Non-pigmented ciliary epithelial cell (primary cell): ENCODE results near the gene AGAP1.

Source experiments
- DNase-seq: peaks from one replicate; pipeline ENCODE4 v3.0.0-alpha.2; 2010; ENCODE audit warnings: low read depth

AGAP1 gene

DNA sequence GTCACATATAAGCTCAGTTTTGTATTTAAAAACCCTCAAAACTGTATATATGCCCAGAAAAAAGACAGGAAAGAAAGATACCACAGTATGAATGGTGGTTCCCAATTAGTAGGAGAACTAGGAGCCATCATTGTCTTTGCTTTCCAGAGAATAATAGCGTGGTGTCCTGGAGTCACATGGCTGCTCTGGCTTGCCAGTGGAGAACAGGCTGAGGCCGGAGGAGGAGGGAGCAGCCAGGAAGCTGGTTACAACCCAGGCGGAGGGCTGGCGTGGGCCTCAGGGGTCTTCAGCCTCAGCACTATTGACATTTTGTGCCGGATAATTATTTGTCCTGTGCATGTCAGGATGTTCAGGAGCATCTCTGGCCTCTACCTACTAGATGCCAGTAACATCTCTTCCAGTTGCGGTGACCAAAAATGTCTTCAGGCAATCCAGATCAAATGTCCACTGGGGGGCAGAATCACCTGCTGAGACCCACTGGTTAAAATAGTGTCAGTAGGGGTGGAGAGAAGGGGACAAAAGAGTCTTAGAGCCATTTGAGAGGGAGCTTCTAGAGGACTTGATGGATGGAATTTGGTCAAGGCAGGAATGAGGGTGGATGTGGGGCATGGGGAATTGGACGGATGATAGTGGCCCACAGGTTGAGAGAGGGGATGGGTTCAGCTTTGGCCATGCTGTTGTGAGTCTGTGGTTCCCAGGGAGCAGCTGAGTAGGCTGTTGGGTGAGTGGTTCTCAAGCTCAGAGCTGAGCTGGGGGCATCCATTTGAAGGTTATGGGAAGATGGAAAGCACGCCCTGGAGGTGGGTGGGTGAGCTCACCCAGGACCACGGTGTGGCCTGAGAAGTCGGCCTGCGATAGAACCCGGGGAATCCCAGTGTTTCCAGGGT is 144.9 kb downstream of the AGAP1 start:
- no peak for DNase-seq

DNA sequence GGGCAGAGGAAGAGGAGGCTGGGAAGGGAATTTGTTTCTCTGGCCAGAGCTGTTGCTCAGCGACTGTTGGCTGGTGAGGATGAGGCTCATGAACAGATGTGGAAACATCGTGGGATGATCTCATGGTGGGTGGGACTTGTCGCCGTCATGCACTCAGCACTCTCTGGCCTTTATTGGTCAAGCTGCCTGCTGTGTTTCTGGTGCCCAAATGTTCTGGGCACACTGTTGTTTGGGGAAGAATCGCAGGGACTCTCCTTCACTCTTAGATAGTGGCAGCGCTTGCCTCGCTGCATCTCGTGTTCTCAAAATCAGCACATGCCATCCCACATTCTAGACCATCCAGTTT is 145.6 kb downstream of the AGAP1 start:
- DNase-seq: no peak

DNA sequence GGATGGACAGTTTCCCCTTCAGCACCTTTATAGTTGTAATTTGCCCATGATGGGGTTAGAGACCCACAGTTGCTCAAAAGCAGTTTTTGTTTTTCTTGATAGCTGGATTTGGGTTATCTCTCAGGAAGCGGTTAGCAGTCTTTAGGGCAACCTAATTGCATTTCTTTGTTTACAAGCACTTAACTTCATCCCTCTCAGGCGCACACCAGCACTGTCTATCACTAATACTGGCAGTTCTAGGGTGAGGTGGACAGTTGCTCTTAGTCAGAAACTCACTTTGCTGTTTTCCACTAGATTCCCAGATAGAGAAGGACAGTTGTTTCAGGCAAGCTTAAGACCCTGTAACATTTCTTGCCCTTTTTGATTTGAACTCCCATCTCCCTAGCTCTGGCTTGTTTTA is 146.0 kb downstream of the AGAP1 start:
- no peak for DNase-seq

DNA sequence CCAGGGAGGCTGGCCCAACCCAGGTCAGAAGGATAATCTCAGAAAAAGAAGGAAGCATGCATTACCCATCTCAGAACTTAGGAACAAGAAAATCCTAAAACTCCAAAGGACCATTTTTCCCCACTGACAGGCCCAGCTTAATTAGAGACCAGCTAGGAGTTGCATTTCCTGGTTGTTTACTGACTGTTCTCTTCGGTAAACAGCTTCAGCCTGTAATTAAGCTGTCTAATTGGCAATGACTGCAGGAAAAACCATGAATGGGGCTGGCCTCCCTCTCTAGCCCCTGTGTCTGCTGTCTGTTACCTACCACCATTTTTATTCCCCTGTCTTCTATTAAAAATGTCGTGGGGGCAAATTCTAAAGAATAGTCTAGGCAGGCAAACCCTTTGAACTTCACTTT is 146.5 kb downstream of the AGAP1 start:
- no peak for DNase-seq

DNA sequence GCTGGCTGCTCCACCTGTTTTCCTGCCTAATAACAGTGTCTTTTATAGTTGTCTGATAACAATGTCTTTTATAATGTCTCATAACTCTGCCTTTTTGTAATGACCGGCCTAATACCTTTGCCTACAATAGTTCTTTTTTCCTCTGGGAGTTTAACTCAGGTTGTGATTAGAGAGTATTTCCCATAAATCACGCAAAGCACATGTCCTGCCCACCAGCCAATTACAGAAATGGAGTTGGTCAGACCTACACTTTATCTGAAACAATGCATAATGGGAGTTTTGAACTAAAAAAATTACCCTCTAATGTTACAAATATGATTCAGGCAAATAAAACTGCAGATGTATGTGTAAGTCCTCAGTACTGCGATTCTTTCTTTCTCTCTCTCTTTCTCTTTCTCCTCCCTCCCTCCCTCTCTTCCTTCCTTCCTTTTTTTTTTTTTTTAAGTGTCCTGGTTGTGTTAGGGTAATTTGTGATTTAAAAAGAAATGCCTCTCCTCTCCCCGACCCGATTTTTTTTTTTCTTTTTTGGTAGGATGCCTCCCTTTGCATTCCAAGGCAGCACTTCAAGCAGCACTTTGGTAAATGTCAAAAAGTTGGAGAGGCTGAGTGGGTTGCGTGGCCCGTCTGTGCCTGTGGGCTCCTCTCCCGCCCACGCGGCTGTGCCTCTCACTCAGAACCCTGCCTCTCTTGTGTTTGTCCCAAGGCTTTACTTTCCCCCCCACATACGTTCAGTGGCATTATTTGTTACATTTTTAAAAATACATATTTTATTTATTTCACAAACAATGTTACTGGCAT is 147.3 kb downstream of the AGAP1 start:
- DNase-seq: no peak

DNA sequence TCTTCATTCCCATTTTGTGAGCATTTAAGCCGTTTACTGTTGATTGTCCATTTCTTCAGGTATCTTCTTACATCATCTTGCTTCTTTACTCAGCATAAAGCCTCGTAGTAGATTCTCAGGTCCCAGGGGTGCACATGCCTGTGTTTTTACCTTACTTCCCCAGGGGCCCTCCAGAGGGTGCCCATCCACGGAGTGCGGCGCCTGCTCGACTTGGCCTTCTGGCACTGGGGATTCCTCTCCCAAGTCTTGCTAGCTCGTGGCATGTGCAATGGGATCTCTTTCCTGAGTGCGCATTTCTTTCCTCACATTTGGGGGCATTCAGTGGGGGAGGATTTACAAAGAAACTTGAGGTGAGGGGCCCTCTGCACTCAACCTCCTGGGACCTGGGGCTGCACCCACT is 148.1 kb downstream of the AGAP1 start:
- DNase-seq: no peak

DNA sequence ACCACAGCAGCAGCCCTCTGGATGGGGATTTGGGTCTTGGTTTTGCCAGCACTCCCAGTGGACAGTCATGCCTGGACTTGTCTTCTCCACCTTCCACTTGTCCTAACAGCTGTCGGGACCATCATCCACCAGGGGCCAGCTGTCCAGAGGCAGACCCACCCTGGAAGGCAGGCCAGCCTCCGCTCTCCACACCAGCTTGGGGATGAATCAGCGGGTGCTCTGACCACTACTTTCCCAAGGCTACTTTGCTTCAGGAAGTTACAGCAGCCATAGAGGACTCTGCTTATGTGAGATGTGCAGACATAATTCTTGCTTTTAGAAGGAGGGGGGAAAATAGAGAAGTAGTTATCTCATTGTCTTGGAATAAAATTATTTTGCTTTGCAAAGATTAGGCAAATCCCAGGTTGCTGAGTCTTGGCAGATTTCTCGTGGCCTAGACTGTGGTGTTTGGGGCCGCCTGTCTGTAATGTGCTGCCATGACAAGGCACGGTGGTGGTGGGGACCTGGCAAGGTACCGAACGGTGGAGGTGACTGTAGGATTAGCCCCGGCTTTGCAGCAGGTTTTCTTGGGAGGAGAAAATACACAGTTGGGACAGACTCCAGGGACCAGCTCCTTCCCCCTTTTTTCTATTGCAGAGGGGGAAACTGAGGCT is 148.7 kb downstream of the AGAP1 start:
- no peak for DNase-seq

DNA sequence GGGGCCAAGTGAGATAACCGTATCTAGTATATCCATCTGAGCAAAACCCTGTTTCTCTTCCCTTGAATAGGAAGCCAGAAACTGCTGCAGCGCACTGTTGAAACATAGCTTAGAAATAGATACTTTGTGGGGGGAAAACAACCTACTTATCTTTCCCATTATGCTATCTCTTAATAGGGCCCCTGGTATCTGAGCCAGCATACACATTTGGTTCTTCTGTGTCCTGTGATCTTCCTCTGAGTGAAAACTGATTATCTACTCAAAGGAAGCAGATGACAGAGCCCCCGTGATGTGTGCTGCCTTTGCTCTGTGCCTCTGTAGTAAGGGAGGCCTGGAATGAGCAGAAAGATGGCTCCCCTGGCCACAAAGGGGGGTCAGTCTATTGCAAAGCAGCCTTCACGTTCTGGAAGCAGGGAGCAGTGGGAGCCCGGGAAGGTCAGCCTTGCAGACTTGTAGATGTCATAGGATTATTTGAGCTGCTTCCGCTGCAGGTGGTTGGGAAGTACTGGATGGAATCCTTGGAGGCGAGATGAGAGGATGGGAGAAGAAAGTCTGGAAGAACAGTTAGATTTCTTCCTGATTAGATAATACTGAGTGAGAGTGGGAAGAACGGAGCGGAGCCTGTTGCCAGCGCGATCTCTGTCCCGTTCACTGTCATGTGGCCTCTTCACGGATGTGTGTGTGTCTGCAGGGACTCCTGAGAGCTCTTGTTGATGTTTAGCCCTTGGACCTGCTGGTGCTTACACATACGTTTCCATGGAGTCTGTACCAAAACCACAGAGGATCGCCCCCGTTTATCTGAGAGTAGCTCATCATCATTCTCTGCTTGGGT is 150.1 kb downstream of the AGAP1 start:
- DNase-seq: no peak

DNA sequence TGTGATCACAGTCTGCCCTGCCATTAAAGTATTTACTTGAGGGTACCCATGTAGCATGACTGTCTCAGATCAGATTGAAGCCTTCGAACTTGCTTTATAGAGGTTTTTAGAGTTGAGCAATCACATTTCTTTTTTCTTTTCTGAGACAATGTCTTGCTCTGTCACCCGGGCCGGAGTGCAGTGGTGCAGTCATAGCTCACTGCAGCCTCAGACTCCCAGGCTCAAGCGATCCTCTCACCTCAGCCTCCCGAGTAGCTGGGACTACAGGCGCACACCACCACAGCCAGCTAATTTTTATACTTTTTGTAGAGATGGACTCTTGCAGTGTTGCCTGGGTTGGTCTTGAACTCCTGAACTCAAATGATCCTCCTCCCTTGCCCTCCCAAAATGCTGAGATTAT is 153.4 kb downstream of the AGAP1 start:
- no peak for DNase-seq

DNA sequence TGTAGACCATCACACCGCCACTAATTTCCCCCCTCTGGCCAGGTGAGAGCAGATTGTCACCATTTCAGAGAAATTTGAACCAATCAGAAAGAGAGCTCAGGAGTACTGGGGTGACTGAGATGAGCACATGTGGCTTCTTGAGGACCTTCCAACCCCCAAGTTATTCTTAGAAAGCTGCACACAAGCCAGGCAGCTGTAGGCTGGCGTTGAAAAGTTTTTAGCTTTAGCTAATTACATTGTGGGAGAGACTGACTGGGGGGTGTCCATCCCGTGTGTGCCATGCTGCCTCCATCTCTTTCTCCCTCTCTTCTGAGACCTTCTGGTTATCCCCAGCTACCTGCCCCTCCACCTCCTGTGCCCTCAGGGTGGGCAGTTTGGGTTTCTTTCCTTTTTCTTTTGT is 154.0 kb downstream of the AGAP1 start:
- DNase-seq: no peak

DNA sequence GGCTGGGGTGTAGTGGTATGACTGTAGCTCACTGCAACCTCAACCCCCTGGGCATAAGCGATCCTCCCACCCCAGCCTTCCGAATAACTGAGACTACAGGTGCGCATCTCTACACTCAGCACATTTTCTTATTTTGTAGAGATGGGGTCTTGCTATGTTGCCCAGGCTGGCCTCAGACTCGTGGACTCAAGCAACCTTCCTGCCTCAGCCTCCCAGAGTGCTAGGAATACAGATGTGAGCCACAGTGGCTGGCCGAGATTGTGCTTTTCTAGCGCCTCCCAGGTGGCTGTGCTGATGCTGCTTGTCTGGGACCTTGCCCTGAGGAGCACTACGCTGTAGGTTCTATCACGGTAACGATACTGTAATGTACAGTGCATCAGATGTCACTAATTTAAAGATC is 155.6 kb downstream of the AGAP1 start:
- DNase-seq: no peak

DNA sequence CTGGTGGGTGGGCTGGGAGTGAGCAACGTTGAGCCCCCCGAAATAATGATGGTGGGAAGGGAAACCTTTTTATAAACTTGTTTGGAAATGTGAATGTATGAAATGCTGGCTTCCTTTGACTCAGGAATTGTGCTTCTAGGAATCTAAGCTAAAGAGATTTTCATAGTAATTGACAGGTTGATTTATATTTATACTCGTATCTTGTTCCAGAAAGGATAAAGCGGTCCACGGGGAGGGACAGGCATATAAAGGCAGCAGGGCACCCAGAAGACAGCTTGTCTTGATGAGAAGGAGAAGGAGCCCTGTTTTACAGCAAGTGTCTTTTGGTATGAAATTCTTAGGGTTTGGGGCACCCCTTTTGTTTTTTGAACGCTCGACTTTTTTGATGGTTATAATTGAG is 157.8 kb downstream of the AGAP1 start:
- no peak for DNase-seq

DNA sequence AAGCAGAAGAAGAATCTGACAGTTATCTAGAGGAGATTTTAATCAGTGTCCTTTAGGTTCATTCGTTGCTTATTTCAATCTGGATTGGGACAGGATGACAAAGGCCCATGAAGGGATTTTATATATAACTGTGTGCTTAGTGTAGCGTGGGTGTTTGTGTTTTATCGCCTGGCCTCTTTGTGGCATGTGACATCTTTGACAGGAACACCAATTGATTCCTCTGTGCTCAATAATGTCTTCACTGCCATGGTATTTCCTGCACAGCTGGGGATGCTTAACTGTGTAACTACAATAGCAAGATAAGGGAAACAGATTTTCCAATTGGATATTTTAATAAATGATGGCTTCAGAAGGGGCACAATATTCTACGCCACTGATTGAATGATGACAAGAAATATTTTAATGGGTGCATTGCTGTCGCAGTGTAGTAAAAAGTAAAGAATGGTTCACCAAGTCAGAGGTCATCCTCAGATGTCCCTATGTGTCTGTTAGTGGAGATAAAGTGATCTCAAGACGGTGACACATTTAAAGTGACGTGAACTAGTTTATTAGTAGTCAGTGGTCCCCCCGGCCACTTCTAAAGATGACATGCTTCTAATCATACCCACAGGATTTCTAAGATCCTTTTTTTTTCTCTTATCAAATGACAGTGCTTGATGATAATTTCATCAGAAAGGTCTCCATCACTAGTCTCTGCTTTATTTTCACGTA is 160.4 kb downstream of the AGAP1 start:
- peak; percentile 31 for DNase-seq

DNA sequence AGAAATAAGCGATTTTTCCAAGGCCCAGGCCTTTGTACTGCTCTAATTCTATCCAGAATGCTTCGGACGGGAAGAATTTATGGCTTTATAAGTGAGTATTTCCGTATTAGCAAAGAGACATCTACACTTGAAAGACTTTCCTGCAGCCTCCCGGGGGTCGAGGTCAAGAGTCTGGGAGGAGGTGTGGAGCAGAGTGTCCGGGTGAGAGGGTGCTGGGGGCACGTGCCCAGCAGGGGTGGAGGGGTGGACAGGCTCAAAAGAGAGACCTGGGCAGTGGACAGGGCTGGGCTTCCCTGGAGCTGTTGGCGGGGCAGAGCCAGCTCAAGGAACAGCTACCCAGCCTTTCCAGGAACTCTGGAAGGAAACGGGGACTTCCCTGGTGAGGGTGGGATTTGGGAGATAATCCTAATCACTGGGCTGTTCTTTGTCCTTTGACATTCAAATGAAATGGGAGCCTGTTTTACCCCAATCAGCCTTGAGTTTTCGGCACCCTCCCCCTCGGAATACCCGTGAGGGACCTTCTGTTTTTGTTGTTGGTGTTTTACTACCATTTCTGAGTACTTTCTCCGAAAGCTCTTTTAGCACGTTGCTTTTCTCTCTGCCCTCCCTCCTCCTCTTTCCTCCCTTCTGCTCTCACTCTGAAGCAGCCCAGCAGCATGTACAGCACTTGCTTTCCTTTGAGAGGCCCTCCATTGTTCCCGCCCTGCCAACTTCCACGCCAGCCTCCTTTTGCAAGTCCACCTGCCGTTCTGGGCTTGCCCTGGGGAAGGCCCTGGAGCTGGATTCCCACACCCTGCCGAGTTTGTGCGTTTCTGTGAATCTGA is 164.7 kb downstream of the AGAP1 start:
- DNase-seq: no peak

DNA sequence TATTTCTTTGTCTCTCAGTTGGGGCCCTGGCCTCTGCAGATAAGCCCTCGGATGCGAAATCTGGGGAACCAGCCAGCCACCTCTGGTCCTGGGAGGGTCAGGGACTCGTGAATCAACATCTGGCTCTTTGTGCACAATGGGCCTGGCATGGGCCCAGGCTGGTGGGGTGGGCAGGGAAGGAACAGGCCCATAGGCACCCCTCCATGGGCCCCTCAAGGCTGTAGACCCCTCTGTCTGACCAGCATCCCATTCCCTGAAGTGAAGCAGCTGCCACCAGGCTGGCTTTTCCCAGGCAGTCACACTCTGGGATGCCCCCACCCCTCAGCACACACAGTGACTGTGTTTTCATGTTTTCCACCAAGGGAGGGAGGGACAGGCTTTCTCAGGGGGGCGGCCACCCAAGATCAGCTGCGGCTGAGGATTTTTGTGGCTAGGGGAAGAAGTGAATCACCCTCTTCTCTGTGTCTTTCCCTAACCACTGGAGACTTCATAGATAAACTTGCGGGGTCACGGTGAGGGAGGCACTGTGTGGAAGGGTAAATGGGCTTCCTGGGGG is 166.0 kb downstream of the AGAP1 start:
- peak; percentile 69 for DNase-seq

DNA sequence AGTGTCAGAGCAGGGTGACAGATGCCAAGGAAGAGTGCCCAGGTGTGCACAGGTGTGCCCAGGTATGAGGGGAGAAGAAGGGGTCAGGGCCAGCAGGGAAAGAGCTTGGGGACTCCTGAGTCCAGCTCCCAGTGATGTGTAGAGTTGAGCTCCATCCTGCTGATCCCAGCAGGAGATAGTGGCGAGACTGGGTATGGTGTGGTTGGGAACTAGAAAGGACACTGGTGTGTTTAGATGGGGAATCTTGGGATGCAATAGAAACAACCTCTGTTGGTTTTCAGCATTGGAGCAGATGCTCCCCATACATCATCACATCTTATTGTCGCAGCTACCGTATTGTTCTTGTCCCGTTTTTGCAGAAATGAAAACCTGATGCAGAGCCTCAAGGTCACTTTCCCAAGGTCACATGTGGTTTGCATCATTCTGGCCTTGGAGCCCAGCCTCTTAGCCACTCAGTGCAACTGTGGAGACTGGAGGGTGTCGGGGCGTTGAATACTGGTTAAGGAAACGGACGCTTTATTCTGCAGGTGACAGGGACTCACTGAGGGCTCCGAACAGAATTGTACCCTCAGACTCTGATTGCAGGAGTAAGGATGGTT is 166.7 kb downstream of the AGAP1 start:
- no peak for DNase-seq

DNA sequence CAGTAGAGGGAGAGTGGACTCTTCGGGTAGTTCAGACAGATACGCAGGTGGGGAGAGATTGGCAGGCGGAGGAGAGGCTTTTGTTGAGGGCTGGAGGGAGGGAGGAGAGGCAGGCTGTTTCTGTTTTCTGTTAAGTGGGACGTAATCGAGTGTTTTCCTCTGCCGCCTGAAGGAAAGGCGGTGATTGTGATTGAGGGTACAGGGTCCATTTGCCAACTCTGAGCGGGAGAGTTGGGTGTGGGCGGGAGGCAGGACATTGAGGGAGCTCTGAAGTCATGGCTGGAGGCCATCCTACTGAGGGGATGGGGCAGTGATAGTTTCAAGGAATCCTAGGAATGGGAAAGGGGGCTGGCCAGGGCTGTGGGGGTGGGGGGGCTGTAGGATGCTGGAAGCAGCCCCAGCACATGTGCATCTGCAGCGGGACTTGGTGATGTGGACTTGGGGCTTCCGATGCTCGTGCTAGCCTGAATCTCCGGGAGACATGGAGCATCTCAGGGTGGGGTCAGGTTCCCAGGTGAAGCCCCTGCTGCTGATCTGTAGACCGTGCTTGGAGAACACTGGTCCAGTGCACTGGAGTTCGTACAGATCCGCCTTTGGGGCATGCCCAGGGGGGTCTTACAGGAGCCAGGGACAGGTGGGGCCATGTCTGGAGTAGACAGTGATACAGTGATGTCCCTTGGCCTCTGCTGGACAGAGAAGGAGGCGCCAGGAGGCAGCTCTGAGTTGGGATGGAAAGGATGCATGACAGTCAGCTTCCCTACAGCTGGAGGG is 167.5 kb downstream of the AGAP1 start:
- DNase-seq: no peak

DNA sequence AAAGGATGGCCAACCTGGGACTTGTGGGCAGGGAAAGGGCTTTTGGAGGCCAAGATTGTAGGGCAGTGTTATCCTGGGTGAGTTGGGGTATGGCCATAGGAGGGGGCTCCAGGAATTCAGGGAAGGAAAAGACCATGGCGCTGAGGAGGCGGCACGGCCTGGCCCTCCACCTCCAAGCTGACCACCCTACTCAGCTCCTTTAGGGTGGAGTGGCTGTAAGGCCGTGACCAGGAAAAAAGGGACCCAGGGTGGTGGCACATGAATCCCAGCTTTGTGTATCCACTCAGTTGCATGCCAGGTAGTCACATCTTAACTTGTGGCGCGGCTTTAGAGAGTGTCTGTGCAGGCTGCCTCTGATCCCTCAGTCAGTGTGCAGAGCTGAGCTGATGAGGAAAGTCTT is 168.1 kb downstream of the AGAP1 start:
- DNase-seq: no peak

DNA sequence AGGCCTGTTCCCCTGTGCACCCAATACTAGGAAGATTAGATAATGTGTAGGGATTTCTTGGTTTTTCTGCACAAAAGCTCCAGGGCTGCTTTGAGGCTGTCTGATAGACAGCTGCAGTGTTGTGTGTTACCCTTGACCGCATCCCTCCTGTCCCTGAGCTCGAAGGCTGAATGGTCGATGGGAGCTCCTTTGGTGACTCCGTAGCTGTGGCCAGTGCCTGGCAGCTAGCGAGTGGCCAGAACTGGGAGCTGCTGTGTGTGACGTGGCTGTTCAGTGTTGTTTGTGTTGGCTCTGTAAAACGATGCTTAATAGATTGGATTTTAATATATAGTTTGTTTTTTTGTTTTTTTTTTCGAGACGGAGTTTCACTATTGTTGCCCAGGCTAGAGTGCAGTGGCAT is 170.0 kb downstream of the AGAP1 start:
- no peak for DNase-seq
